Gastrocnemius medialis (tissue), 4 donors: ENCODE measurements around the gene JAML. TPM values are rescaled to one million over a fixed set of nuclear protein-coding genes. Genes with fewer than 3 reads are reported as not detected.
"Not testable (repeated sequence)": the region's sequence is repeated elsewhere in the genome, so short reads cannot be mapped to it uniquely, and the experiment has no call there.

Experiments
- ATAC-seq, 2 donors: fragments of 150-250 bp; one replicate each; pipeline ENCODE4 v1.9.1; 2016
- DNase-seq, 2 donors: peaks; one replicate each; pipeline ENCODE4 v3.0.0-alpha.2; 2019
- H3K27ac ChIP-seq, 4 donors: fragments of 200-600 bp; sonication (generic); 1 replicate in 1 of 4; 2 replicates in 3 of 4; pipeline ENCODE4 v1.5.1; 2016 to 2018; ENCODE audit warnings: mild to moderate bottlenecking in 2 of 4, moderate library complexity in 1 of 4
- H3K27me3 ChIP-seq, 3 donors: fragments of 200-600 bp; sonication (generic) in 2 of 3; 1 replicate in 1 of 3; 2 replicates in 2 of 3; pipeline versions ENCODE4 v1.5.1 to v1.6.0; 2016 to 2019; ENCODE audit warnings: mild to moderate bottlenecking in 1 of 3, moderate library complexity in 1 of 3
- H3K36me3 ChIP-seq, 2 donors: fragments of 200-600 bp; sonication (generic) in 1 of 2; one replicate each; pipeline ENCODE4 v1.5.1; 2017 to 2018
- H3K4me1 ChIP-seq, 2 donors: fragments of 200-600 bp; sonication (generic) in 1 of 2; one replicate each; pipeline ENCODE4 v1.5.1; 2016 to 2017; ENCODE audit warnings: mild to moderate bottlenecking in 2 of 2
- H3K4me3 ChIP-seq, 4 donors: fragments of 200-600 bp; sonication (generic) in 3 of 4; 1 replicate in 1 of 4; 2 replicates in 3 of 4; pipeline ENCODE4 v1.5.1; 2016 to 2019; ENCODE audit warnings: mild to moderate bottlenecking in 2 of 4
- H3K9me3 ChIP-seq, 3 donors: fragments of 200-600 bp; sonication (generic) in 2 of 3; 1 replicate in 1 of 3; 2 replicates in 2 of 3; pipeline ENCODE4 v1.5.1; 2016 to 2019
- POLR2A ChIP-seq, 2 donors: fragments of 450-650 bp; IDR thresholded peaks; one replicate each; pipeline ENCODE4 v1.6.1; 2017; ENCODE audit warnings: antibody characterized with exemption in 2 of 2, mild to moderate bottlenecking in 2 of 2, moderate library complexity in 2 of 2
- in situ Hi-C, 4 donors: fragments of 200-750 bp; cut with MboI; loops; one replicate each; pipeline versions ENCODE4 v1.15.0 to v1.8.0; 2017; ENCODE audit warnings: low sequenced_read_pairs in 4 of 4
- intact Hi-C: fragments of 100-400 bp; cut with DNase I; formaldehyde crosslinking; loops from one replicate; pipeline ENCODE4 v1.15.1; 2023; ENCODE audit warnings: low total_unique reads
- total RNA-seq, 4 donors: library from RNA; depleted of rRNA; stranded (reverse); fragments of >200 nt; gene quantifications; one replicate each; pipeline versions ENCODE4 v1.1.0 to v1.2.3, GENCODE V29; 2016
- TF ChIP-seq, protein P1 (sequence below), 5 experiments: fragments of 450-650 bp in 3 of 5; fragments of 200-600 bp in 2 of 5; sonication (generic) in 2 of 5; IDR thresholded peaks in 4 of 5; conservative IDR thresholded peaks in 1 of 5; 1 replicate in 4 of 5; 2 replicates in 1 of 5; pipeline ENCODE4 v1.5.1; 2016 to 2019; ENCODE audit warnings: antibody characterized with exemption in 5 of 5, mild to moderate bottlenecking in 3 of 5, moderate library complexity in 3 of 5

The JAML gene
- total RNA-seq, 4 donors from 2014 or later, result 0.82 to 1.2 (median 0.91) TPM; not detected in 1

DNA sequence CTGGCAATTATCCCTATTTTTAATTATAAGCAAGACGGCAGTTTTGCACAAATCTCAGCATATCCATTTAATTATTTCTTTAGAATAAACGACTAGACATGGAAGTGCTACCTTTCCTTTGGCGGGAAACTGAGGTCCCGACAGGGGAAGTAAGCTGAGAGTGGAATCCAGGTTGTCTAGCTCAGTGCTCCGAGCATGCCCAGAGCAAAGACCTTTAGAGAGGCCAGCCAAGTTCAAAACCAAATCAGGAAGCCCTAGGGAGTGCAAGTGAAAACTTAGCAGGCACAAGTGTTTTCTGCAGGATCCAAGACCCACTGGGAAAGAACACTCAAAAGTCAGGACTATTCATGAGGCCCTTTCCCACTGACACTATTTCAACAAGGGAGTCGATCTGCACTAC, 25.7 kb downstream of the JAML start:
- no peaks in the 10 kb centered on the region for H3K36me3 ChIP-seq
- peaks cover 15 to 18% of the 10 kb centered on the region in 2 donors for H3K4me1 ChIP-seq

DNA sequence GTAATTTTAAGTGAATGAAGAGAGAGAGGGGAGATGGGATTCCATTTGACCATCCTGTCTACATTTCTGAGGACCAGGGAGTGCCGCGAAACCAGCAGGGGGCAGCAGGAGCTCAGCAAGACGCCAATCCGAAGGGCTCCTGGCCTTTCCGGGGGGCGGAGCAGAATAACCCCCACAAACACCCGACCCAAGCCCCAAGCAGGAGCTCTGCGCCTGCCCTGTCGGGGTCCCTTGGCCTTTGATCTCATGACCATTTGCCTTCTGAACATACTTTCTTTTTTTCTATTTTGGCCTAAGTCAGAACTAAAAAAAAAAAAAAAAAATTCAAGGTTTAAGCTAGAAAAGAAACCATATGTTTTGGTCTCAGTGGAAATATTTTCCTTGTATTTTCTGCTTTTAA, 26.4 kb downstream of the JAML start:
- intact Hi-C loops, result loop anchor here (1.0 to 5.0 kb wide), 4 partner anchors 93 to 369 kb away; partner anchors contain the start of gene IFT46
- Histone ChIP-seq H3K9me3 (no peaks in the 10 kb centered on the region), H3K36me3 (no peaks in the 10 kb centered on the region), H3K4me3 (peak overlapping the region in 1 of 4 donors; percentile 4), H3K4me1 (peaks cover 20 to 21% of the 10 kb centered on the region in 2 donors), H3K27me3 (no peaks in the 10 kb centered on the region), H3K27ac (no peak overlapping the region)
- TF ChIP-seq, protein P1, sequence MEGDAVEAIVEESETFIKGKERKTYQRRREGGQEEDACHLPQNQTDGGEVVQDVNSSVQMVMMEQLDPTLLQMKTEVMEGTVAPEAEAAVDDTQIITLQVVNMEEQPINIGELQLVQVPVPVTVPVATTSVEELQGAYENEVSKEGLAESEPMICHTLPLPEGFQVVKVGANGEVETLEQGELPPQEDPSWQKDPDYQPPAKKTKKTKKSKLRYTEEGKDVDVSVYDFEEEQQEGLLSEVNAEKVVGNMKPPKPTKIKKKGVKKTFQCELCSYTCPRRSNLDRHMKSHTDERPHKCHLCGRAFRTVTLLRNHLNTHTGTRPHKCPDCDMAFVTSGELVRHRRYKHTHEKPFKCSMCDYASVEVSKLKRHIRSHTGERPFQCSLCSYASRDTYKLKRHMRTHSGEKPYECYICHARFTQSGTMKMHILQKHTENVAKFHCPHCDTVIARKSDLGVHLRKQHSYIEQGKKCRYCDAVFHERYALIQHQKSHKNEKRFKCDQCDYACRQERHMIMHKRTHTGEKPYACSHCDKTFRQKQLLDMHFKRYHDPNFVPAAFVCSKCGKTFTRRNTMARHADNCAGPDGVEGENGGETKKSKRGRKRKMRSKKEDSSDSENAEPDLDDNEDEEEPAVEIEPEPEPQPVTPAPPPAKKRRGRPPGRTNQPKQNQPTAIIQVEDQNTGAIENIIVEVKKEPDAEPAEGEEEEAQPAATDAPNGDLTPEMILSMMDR (IDR thresholded peaks at IDR 0.05 in 4 of 5, conservative IDR thresholded peaks at IDR 0.05 in 1 of 5), result peak; percentile 69 to 88 (median 80)
- no peak for TF ChIP-seq POLR2A (IDR thresholded peaks at IDR 0.05)
- ATAC-seq (no peak), DNase-seq (peak; percentile 42 to 52)
- in situ Hi-C loops, result loop anchor here (5.0 to 25.0 kb wide), 6 partner anchors 146 to 296 kb away; partner anchors contain the start of genes CD3D (in 1 of the 4), CD3G (in 1 of the 4) and UBE4A (in 1 of the 4)

More for the DNA sequence above, 25.7 kb downstream of the JAML start:
- Histone ChIP-seq H3K9me3 (no peaks in the 10 kb centered on the region), H3K27ac (no peak overlapping the region), H3K4me3 (no peak overlapping the region), H3K27me3 (no peaks in the 10 kb centered on the region)
- no peak for DNase-seq
- TF ChIP-seq, protein P1 (IDR thresholded peaks at IDR 0.05 in 4 of 5, conservative IDR thresholded peaks at IDR 0.05 in 1 of 5), result no peak
- TF ChIP-seq POLR2A (IDR thresholded peaks at IDR 0.05), result no peak
- in situ Hi-C loops (loop anchor here (5.0 to 25.0 kb wide), 6 partner anchors 146 to 296 kb away; partner anchors contain the start of genes CD3D (in 1 of the 4), CD3G (in 1 of the 4) and UBE4A (in 1 of the 4)), intact Hi-C loops (loop anchor here (2.0 to 5.0 kb wide), 2 partner anchors 158 to 368 kb away; partner anchors contain the start of gene IFT46)
- no peak for ATAC-seq

DNA sequence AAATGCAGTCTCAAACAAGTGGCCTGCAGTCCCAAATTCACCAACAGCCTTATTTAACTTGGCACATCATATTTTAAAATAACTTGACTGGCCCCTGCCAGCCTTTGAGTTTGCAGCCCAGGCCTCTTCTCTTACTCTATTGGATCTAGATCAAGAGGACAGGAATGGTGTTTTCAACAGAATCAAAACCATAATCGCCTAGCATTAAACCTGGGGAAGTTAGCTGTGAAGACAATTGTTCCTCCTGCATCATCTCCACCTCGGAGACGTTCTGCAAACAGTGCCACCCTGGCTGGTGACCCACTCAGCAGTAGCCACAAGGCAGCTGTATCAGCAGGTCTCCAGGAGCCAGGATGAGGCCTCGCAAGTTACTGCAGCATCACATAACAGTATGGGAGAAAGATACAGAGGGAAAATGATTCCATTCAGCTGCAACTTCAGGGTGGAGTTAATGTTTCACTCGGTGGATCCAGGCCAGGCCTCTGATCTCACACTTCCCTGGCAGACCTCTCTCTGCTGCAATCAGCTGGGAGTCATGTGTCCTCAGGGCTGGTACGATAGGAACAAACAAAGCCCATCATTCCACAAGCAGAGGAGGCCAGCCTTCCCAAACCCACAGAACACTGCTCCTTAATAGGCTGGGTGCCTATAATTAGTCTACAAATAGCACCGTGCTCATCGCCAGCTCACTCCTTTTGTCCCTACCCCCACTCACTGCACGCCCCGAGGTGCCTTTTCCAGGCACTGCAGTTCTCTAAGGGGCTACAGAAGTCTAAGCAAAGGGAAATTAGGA, 29.8 kb downstream of the JAML start:
- in situ Hi-C loops, result loop anchor here (5.0 to 25.0 kb wide), 6 partner anchors 150 to 300 kb away; partner anchors contain the start of genes CD3D (in 1 of the 4), CD3G (in 1 of the 4) and UBE4A (in 1 of the 4)
- no peak for TF ChIP-seq POLR2A (IDR thresholded peaks at IDR 0.05)
- TF ChIP-seq, protein P1 (IDR thresholded peaks at IDR 0.05 in 4 of 5, conservative IDR thresholded peaks at IDR 0.05 in 1 of 5), result no peak

DNA sequence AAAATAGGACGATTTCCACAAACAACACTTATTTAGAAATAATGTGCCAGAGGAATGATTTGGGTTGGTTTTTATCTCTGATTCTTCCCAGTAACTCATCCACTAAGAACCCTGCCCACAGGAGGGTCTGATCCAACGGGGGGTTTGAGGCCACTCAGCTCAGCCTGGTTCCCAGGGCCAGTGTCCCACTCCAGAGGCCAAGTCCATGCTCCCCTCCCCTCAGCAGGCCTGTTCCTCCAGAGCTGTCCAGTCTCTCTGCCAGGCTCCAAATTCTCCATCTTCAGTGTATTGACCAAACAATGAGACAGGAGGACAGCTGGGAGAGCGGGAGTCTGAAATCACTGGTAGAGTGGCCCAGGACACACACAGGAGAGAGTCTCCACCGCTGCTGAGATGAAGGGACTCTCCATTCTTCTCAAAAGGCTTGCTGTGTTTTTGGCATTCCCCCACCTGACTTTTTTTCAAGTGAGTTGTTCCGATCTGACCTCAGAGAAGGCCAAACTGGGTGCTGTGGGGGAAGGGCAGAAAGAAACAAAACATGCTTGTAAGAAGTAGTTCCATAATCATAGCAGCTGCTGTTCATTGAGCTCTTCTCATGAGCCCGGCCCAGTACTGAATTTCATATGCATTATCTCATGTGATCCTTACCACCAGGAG, 30.8 kb downstream of the JAML start:
- intact Hi-C loops (loop anchor here (2.0 kb wide), 1 partner anchor 13 kb away; no protein-coding TSS in a partner anchor), in situ Hi-C loops (loop anchor here in 3 of 4 donors (10.0 to 25.0 kb wide), 4 partner anchors 151 to 301 kb away; partner anchors contain the start of genes CD3D (in 1 of the 3), CD3G (in 1 of the 3) and UBE4A (in 1 of the 3))
- no peak for ATAC-seq

More for the DNA sequence above, 29.8 kb downstream of the JAML start:
- H3K9me3 ChIP-seq, result no peaks in the 10 kb centered on the region
- no peaks in the 10 kb centered on the region for H3K27me3 ChIP-seq
- intact Hi-C loops, result loop anchor here (1.0 to 5.0 kb wide), 3 partner anchors 14 to 372 kb away; partner anchors contain the start of gene IFT46
- no peak overlapping the region for H3K4me3 ChIP-seq
- no peaks in the 10 kb centered on the region for H3K36me3 ChIP-seq
- peak overlapping the region; percentile 81 to 89 (median 84) for H3K27ac ChIP-seq
- peaks cover 20 to 21% of the 10 kb centered on the region in 2 donors for H3K4me1 ChIP-seq
- peak; percentile 97 to 98 for ATAC-seq
- DNase-seq, result peak; percentile 90 to 91

GRCh38 chr11:118192817-118193216, 32.0 kb downstream of the JAML start:
- ATAC-seq, intact Hi-C loops, H3K27ac ChIP-seq, H3K9me3 ChIP-seq, DNase-seq, H3K36me3 ChIP-seq, H3K27me3 ChIP-seq, H3K4me3 ChIP-seq: not testable (repeated sequence)
- in situ Hi-C loops, result loop anchor here in 3 of 4 donors (10.0 to 25.0 kb wide), 4 partner anchors 152 to 302 kb away; partner anchors contain the start of genes CD3D (in 1 of the 3), CD3G (in 1 of the 3) and UBE4A (in 1 of the 3)
- peaks cover 15 to 21% of the 10 kb centered on the region in 2 donors for H3K4me1 ChIP-seq

More for the DNA sequence above, 30.8 kb downstream of the JAML start:
- H3K27ac ChIP-seq, result peak overlapping the region; percentile 47 to 89 (median 82)
- no peaks in the 10 kb centered on the region for H3K27me3 ChIP-seq
- DNase-seq, result no peak
- no peak overlapping the region for H3K4me3 ChIP-seq
- no peaks in the 10 kb centered on the region for H3K36me3 ChIP-seq
- no peaks in the 10 kb centered on the region for H3K9me3 ChIP-seq
- peaks cover 20 to 21% of the 10 kb centered on the region in 2 donors for H3K4me1 ChIP-seq
- TF ChIP-seq POLR2A (IDR thresholded peaks at IDR 0.05), result no peak
- TF ChIP-seq, protein P1 (IDR thresholded peaks at IDR 0.05 in 4 of 5, conservative IDR thresholded peaks at IDR 0.05 in 1 of 5), result no peak

GRCh38 chr11:118190942-118191506, 33.8 kb downstream of the JAML start:
- H3K36me3 ChIP-seq, H3K27ac ChIP-seq, DNase-seq, H3K27me3 ChIP-seq, intact Hi-C loops, H3K4me3 ChIP-seq, H3K9me3 ChIP-seq, ATAC-seq: not testable (repeated sequence)
- H3K4me1 ChIP-seq, result peaks cover 15 to 21% of the 10 kb centered on the region in 2 donors
- in situ Hi-C loops, result loop anchor here in 3 of 4 donors (10.0 to 25.0 kb wide), 4 partner anchors 154 to 304 kb away; partner anchors contain the start of genes CD3D (in 1 of the 3), CD3G (in 1 of the 3) and UBE4A (in 1 of the 3)
